HG02798 (cell line): Measurements from ENCODE around the gene CMTM7.

ENCODE experiments used
- ATAC-seq: cut with Tn5 transposase; IDR thresholded peaks from one replicate; pipeline ENCODE4 v1.9.1; 2021; ENCODE audit warnings: mild to moderate bottlenecking; ENCODE audit not compliant: unreplicated experiment, poor library complexity

The CMTM7 gene

DNA sequence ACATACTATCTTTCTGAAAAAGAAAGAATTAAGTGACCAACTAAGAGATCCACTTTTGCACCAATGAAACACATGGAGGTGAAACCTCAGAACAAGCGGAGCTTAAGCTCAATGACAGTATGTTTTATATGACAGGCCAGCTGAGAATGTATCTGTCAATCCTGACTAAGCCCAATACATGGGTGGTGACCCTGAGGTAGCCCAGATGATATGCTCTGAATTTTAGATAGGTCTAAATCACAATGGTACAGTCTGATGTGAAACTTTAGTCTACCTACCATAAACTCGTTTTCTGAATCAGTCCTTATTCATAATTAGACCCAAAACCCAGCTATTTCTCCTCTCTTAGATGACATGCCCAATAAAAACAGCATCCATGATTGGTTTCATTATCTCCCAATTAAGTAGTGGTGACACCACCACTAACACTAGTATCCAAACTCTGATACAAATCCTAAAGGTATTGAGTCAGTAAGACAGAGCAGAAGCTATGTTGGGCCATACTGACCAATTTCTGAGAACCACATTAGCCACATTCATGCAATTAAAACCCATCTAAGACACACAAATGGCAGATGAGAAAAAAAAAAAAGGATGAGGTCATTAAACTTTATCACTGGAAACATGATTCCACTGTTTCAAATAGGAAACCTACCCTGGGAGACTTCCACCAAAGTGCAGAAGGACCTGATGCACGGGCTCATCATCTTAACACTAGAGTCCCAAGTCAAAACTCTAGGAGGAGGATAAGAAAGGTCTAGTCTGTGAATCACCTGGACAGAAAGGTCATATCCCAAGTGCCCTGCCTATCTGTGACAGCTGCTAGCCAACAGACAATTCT, 90.4 kb downstream of the CMTM7 start:
- ATAC-seq = no peak

DNA sequence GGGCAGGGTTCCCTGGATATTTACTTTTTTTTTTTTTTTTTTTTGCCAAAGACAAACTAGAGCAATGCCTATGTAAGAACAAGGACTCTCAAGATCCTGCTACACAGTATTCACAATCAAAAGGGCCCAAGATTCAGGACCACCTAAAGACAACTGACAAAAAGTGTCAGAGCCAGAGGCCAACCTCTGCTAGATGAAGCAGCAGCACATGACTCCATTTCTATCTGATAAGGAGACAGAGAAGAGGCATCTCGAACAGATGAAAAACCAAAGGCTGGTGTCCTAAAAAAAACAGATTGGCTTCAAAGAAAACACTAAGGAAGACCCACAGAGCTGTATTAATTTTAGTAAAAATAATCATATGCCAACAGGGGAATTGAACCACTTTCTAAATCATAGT, 91.0 kb downstream of the CMTM7 start:
- no peak for ATAC-seq

DNA sequence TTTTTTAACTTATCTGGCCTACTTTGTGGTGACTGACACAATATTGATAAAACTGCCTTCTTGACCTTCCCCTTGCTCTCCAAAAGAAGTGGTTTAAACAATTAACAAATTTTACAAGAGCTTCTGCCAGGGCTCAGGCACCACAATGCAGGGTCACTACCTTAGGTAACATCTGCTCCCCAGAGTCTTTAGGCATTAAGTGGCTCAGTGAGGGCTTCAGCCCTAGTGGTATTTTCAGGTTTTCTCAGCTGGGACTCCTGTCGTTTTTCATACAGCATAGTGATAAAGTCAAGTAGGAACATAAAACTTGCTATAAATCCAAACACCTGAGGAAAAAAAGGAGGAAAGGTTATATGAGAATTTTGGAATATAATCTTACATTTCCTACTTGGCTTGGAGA, 92.1 kb downstream of the CMTM7 start:
- no peak for ATAC-seq

DNA sequence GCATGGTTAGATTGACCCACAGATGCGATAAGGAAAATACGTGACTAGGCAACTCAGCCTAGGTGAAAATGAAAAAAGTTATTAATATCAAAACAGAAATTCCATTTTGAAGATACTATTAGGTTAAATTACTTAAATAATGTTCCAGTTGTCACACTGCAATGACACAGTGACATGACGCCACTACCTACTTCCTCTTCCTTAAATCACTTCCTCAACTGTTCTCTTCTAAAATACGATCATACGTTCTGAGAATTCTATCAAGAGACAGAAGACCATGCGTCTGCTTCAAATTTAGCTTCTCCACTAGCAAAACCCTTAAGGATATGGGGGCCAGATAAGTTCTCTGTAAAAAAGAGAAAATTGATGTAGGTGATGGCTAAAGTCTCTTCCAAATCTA, 92.8 kb downstream of the CMTM7 start:
- no peak for ATAC-seq

DNA sequence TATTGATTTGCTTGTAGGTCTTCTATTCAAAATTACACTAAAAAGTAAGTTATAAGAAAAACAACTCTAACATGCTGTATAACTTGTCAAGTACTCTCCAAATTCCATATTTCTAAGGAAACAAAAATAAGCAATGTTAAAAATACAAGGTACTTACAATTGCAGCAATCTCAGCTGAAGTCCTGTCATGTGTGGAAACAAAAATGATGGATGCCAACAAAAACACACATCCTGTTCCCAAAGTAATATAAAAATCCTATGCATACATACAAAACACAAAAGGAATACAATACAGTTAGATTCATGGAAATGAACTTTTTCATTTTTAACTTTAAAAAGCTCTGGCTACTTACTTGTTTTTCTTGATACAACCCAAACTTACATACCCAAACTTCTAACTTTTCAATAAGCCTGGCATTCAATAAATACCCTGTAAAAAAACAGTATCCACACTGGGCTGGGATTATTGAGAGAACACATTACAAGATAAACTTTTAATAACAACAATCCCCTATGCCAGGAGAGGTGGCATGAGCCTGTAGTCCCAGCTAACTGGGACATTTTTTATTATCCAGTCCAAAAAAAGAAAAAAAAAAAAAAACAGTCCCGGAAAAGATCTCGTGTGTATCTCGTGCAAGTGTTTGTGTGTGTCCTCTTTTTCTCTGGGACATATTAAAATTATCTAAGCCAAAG, 96.3 kb downstream of the CMTM7 start:
- no peak for ATAC-seq

DNA sequence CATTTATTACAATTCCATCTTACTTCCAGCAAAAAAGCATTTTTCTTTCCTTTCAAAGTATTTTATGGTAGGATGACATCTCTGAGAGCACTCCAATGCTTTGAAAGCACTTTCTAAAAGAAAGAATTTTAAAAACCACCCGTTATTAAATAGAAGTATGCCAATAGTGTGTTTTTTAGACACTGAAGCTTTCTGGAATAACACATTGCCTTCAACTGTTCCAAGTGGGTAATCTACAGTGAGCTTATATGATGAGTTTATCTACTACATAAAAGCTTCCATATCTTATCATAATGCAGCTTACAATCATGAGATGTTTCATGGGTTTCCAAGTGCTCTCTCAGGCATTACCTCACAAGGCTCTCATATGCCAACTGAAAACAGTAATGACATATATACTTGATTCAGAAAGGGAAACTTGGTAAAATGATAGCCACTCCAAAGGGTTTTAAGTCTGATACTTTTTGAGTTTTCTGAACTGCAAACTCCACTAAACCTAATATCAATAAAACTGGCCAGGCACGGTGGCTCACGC, 96.9 kb downstream of the CMTM7 start:
- no peak for ATAC-seq

DNA sequence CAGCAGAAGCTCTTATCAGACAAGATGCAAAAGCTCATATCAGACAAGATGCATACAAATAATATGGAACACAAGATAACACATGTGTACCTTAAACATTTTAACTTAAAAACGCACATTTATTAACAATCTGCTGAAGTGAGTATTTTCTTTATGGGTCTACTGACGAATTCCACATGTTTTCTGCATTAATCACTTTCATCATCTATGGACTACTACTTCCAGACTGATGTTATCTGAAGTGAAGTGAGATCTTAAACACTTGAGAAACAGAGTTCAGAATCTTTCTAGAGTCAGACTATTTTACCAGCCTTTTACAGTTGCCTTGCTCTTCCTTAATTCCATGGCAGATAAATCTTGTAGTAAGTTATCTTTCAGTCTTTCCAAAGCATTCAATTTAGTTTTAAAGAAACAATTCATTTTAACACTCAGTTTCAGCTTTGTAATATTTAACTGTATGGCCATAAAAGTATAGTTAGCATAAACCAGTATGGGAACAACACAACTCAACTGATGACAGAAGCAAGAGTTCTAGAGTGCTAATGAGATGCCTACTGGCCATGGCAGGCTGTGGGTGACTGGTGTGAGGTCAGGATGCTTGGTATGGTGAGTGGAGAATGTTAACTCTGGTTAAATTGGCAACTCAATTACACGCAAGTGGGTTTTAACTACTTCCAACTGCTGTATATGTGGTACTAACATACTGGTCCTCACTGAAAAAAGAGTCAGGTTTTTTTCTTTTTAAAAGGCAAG, 101.2 kb downstream of the CMTM7 start:
- no peak for ATAC-seq

DNA sequence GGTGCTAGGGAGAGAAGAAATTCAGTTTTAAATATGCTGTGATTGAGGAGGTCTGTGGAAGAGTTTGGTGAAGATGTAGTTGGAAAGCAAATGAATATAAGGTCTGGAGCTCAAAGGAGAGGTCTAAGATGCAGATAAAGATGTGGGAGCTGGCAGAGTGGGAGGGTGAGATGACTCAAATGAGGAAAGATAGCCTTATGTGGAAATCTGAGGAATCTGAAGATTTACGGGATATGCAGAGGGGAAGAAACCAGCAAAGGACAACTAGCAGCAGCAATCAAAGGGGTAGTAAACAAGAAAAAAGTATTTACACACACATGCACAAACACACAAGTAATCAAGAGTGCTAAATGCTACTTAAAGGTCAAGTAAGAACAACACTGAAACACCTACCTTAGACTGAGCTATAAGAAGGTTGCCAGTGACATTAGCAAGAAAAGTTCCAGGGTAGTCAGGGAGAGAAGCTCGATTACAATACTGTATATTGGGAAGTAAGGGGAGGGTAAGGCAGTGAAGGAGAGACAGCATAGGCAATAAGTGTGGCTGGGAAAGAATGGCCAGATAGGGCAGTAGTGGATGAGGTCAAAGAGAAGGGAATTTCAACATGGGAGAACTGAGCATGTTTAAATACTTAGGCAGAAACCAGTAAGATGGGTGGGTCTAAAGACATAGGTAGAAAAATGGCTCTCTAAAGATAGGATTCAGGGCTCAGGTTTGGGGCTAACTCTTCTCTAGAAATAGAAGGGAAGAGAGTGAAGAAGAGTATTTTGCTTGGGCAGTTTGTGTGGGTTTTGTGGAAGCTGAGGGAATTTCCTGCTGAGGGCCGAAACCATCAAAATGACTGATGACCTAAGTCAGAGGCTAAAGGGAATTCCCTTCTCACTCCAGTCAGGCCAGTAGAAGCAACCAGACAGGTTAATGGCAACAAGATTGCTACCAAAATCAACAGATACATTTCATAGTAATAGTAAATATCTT, 102.1 kb downstream of the CMTM7 start:
- peak; percentile 87 for ATAC-seq

DNA sequence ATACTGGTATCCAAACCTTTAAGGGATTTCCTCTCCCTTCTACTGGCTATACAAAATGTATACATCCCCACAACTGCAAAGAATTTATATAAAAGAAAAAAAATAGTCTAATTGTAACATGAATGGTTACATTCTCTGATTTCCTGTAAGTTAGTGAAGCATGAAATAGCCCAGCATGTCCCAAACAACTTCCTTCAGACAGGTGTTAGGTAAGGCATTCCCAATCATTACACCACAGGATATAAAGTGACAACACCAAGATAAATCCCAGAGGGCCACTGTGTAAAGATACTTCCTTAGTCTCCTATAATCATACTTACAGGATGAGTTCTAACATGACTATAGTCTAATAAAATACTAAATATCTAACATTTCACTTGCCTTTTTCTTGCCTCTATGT, 103.4 kb downstream of the CMTM7 start:
- no peak for ATAC-seq

DNA sequence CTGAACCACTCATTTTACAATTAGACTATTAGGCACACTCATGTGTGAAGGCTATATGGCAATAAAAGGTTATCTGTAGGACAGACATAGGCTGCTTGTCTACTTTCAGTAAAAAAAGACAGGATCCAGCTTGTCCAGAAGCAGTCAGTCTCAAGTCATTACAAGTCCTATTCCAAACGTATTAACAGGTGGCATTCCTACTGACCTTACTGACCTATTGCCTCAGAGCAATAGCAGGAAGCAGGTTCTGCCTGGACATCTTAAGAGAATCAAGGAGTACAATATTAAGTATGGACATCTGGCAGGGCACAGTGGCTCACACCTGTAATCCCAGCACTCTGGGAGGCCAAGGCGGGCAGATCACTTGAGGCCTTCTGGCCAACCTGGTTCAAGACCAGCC, 104.0 kb downstream of the CMTM7 start:
- ATAC-seq = no peak

DNA sequence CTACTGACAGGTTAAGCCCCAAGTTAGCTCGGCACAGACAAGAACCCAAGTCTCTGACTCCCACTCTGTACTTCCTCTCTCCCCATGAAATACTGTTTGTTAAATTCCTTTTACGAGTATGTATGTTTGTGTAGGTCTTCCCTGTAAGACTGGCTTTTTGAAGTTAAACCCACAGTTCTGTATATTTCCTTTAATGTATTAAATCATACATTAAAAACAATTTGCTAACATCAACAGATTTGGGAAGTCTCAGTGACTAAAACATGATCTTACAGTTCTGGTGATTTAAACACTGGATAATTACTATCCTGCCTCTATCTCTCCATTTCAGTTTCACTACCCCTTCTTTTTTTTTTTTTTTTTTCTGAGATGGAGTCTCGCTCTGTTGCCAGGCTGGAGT, 106.6 kb downstream of the CMTM7 start:
- no peak for ATAC-seq

DNA sequence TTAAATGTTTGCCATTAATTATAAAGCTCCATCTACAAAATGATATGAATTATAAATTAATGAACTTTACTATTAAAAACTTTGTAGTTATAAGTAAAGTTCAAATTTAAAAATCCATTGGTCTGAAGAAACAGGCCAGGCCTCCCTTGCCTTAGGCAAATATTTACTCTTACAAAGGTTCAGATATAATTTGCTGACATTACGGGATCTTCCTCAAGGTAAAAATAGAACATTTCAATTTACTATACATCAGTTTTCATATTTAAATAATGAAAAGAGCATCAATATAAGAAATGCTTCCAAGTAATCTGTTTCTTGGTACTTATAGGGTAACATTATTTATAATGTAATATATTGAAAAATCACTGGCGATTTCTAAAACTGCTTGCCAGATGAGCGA, 107.3 kb downstream of the CMTM7 start:
- ATAC-seq = no peak

DNA sequence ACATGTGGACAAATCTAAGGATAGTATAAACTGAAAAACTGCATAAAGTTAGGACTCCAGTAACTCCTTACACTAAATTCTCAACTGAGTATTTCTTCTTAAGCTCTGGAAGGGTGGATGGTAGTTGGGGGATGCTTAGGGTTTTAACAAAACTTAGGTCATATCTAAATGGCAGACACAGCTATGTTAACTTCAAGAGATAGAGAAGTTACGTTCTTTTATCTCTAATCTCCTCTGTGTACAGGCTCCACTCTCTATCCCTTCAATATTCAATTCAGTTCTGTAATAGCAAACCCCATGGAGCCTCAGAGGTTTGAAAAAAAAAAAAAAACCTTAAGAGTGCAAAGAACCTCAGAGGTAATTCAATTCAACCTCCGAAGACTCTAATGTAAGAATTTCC, 107.9 kb downstream of the CMTM7 start:
- no peak for ATAC-seq

DNA sequence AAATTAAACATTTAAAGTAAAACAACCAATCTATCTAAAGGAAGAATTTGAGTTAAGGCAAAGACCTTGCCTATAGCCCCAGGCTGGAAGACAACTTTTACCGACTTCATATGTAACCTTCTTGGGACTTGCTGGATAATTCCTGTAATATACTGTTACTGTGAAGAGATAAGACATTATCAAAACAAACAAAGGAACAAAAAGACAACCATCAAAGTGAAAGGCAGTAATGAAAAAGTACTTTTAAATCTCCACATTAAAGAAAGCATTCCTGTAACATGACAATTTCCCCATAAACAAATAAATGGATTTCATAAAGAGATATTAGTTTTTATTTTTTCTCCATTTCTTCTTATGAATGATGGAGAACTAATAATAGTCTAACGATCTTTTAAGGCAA, 108.6 kb downstream of the CMTM7 start:
- ATAC-seq = no peak

DNA sequence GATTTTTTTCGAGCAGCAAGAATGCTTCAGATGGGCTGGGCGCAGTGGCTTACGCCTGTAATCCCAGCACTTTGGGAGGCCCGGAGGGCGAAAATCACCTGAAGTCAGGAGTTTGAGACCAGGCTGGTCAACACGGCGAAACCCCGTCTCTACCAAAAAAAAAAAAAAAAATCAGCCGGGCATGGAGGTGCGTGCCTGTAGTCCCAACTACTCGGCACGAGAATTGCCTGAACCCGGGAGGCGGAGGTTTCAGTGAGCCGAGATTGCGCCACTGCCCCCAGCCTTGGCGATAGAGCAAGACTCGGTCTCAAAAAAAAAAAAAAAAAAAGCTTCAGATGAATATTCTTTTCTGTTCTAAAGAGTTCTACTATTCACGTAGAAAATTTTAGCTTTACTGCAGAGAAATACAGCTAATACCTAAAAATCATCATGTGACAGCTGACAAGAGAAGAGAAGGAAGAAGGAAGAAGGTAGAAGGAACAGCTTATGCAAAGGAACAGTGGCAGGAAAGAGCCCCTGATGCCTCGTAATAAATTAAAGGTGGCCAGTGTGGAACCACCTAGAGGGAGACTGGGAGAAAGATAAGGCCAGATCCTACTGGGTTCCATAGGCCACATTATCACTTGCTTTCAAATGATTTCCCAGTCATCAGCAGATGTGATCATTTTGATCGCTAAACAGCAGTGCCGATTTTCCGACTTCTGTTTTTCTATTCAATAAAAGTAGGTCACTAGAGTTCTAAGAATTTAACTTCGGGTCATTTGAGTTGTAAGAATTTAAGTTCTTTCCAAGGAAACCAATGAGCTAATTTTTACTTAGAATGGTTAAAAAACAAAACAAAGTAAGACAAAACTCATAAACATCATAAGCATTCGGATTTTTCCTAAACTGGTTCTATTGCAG, 109.5 kb downstream of the CMTM7 start:
- ATAC-seq = no peak

DNA sequence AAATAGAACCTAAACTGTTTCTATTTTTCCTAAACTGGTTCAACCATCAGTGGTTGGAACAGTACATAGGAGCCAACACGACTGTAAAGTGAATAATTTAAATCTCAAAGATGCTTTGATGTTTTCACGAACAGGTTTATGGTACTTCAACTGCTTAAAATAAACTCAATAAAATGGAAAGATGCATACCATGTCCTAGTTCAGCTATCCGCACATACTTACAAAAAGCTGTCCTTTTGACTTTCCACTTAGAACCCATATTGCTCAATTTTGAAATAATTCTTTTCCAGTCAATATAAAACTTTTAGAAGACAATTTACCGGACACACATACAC, 110.1 kb downstream of the CMTM7 start:
- no peak for ATAC-seq

DNA sequence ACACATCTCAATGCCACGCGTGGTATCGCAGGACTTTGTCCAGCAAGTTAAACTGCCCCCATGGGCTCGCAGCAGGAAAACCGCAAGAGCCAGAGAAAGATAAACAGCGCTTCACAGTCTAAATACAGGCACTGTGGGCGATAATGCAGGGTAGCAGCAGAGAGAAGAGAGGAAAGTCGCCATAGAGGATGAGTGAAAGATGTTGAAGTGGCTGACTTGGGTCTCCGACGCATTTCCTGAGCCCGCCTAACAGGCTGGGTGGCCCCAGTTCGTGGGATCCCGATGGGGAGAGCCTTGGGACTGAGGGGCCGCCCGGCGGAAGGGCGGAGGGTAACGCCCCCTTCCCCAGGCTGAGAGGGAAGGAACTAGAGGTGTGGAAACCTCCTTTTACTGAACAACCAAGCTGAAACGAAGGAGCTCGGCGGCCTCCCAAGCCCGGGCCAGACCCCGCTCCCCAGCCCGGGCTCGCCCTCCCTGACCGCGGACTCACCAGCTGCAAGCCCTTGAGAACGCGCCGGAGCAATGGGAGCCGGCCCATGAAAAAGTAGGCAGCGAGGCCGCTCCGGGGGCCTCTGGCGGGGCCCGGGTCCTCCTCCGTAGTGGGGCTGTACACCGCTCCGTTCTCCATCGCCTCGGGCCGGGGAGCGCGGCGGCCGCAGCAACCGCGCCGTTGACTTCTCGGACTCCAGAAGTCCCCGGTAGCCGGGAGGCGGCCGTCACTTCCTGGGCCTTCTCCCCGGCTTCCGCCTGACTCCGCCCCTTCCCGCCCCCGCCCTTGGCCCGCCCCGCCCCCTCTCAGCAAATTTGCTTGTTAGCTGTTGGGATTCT, 110.7 kb downstream of the CMTM7 start, which contains the start of gene CMTM6:
CMTM6 (minus strand) TSS at position 735 of the 828 bp plus-strand sequence; CDS start at position 628, 107 bp downstream.
- peak; percentile 78 for ATAC-seq

DNA sequence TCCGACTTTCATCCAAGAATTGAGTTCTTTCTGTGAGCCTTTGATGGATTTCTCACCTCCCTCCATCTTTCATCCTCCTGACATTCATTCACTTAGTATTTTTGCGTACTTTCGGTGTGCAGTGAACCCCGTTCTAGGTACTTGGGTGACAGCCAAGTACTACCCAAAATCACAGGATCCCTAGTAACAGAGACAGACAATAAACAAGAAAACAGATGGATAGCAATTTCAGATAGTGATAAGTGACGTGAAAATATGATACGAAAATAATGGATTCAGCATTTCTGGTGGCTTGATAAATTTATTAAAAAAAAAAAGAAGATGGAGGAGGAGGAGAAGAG, 111.3 kb downstream of the CMTM7 start:
- no peak for ATAC-seq
